GM12878 (cell line): Measurements from ENCODE around the gene TCERG1L. TPM values are rescaled to one million over a fixed set of nuclear protein-coding genes. Genes with fewer than 3 reads are reported as not detected.

Experiments used
- ATAC-seq: fragments of 200-7000 bp; cut with Tn5 transposase; 3 replicates; pipeline ENCODE4 v1.9.1; 2020; ENCODE audit warnings: mild to moderate bottlenecking, moderate library complexity
- BruUV-seq: library from RNA; stranded (reverse); fragments of 400-500 nt; replicated peaks from 2 replicates; lab custom pipeline; 2021; lab: Mats Ljungman, UMichigan
- CTCF ChIA-PET: fragments of 300-600 bp; sonication (Branson Sonifier 250); formaldehyde crosslinking; extraction: SDS; loops from one replicate; lab custom pipeline; 2021; ENCODE audit warnings: inconsistent platforms; lab: Yijun Ruan, JAX
- POLR2A ChIA-PET: fragments of 350-600 bp; formaldehyde crosslinking; extraction: SDS; loops from one replicate; lab custom pipeline; 2021; ENCODE audit warnings: inconsistent platforms; lab: Charles Lee
- RAD21 ChIA-PET: fragments of 300-600 bp; sonication (Branson Sonifier 250); formaldehyde crosslinking; loops from one replicate; lab custom pipeline; 2023; ENCODE audit warnings: antibody characterized with exemption; ENCODE audit not compliant: unreplicated experiment; lab: Charles Lee
- SMC1A ChIA-PET: fragments of 300-600 bp; sonication (Branson Sonifier 250); formaldehyde crosslinking; loops from one replicate; lab custom pipeline; 2023; ENCODE audit not compliant: unreplicated experiment, uncharacterized antibody; lab: Charles Lee
- DNase-seq: peaks from one replicate; pipeline ENCODE4 v3.0.0-alpha.2; 2011; ENCODE audit warnings: low read depth, low spot score
- FAIRE-seq: peaks from 3 replicates; lab custom pipeline; 2011; peaks lifted over from hg19 to GRCh38; lab: Jason Lieb, UNC
- H2AFZ ChIP-seq: 2 replicates; pipeline ENCODE4 v1.6.0; 2011; ENCODE audit warnings: low read depth, low read length, control low read depth; ENCODE audit not compliant: control insufficient read depth
- H3K27ac ChIP-seq: 2 replicates; pipeline ENCODE4 v1.5.1; 2011; ENCODE audit warnings: control low read depth; ENCODE audit not compliant: control insufficient read depth, insufficient read depth
- H3K27me3 ChIP-seq, 2 experiments: replicated peaks in 1 of 2; 2 replicates each; pipeline versions ENCODE4 v1.6.0 to v1.6.1; 2011; ENCODE audit warnings: low read length in 1 of 2; ENCODE audit not compliant: control insufficient read depth in 2 of 2, insufficient read depth in 2 of 2
- H3K36me3 ChIP-seq, 2 experiments: 2 replicates each; pipeline ENCODE4 v1.5.1; 2011; ENCODE audit warnings: low read length in 1 of 2; ENCODE audit not compliant: control insufficient read depth in 2 of 2, insufficient read depth in 2 of 2
- H3K4me1 ChIP-seq: 2 replicates; pipeline ENCODE4 v1.6.1; 2011; ENCODE audit warnings: mild to moderate bottlenecking, low read length, moderate library complexity, mixed read lengths; ENCODE audit not compliant: control insufficient read depth, insufficient read depth
- H3K4me2 ChIP-seq: 2 replicates; pipeline ENCODE4 v1.6.0; 2011; ENCODE audit warnings: control low read depth; ENCODE audit not compliant: control insufficient read depth, insufficient read depth
- H3K4me3 ChIP-seq: fragments of 200-600 bp; sonication (generic); 2 replicates; pipeline ENCODE4 v1.5.1; 2016
- H3K79me2 ChIP-seq: 2 replicates; pipeline ENCODE4 v1.6.0; 2011; ENCODE audit warnings: low read length; ENCODE audit not compliant: control insufficient read depth, insufficient read depth
- H3K9ac ChIP-seq: 2 replicates; pipeline ENCODE4 v1.8.0; 2011; ENCODE audit warnings: low read length, control low read depth, mixed read lengths; ENCODE audit not compliant: control insufficient read depth, insufficient read depth
- H3K9me3 ChIP-seq: replicated peaks from 3 replicates; pipeline ENCODE4 v1.5.1; 2011; ENCODE audit warnings: mild to moderate bottlenecking, low read length; ENCODE audit not compliant: control insufficient read depth, insufficient read depth
- H4K20me1 ChIP-seq: 2 replicates; pipeline ENCODE4 v1.6.0; 2011; ENCODE audit not compliant: control insufficient read depth, insufficient read depth
- FOXK2 ChIP-seq: fragments of 450-650 bp; IDR thresholded peaks from 2 replicates; pipeline ENCODE4 v1.6.1; 2017; ENCODE audit warnings: mild to moderate bottlenecking, moderate library complexity
- GATAD2B ChIP-seq: fragments of 450-650 bp; conservative IDR thresholded peaks from 2 replicates; pipeline ENCODE4 v1.6.1; 2017; ENCODE audit warnings: low read depth, mild to moderate bottlenecking, moderate library complexity
- MEF2A ChIP-seq: IDR thresholded peaks from 2 replicates; pipeline ENCODE4 v1.6.1; 2011; ENCODE audit warnings: low read depth, mild to moderate bottlenecking, low read length, moderate library complexity; ENCODE audit not compliant: insufficient read depth
- MTA3 ChIP-seq: IDR thresholded peaks from 2 replicates; pipeline ENCODE4 v1.6.1; 2012; ENCODE audit warnings: low read length, inconsistent platforms, borderline replicate concordance
- MXI1 ChIP-seq: fragments of 150-350 bp; IDR thresholded peaks from 2 replicates; pipeline ENCODE4 v1.6.1; 2011; ENCODE audit warnings: low read depth, mild to moderate bottlenecking, inconsistent platforms, low read length, improper control_type of control experiment
- NFIC ChIP-seq: IDR thresholded peaks from 2 replicates; pipeline ENCODE4 v1.6.1; 2012; ENCODE audit warnings: low read depth, mild to moderate bottlenecking, inconsistent platforms, low read length, moderate library complexity
- NFXL1 ChIP-seq: fragments of 450-650 bp; IDR thresholded peaks from 2 replicates; pipeline ENCODE4 v1.6.1; 2017; ENCODE audit warnings: antibody characterized with exemption, mild to moderate bottlenecking, borderline replicate concordance
- NFYB ChIP-seq: IDR thresholded peaks from 2 replicates; pipeline ENCODE4 v1.6.1; 2011; ENCODE audit warnings: low read depth, mild to moderate bottlenecking, low read length, improper control_type of control experiment, moderate library complexity; ENCODE audit not compliant: insufficient read depth
- RAD21 ChIP-seq: IDR thresholded peaks from 2 replicates; pipeline ENCODE4 v1.6.1; 2011; ENCODE audit warnings: mild to moderate bottlenecking, low read depth, low read length, moderate library complexity; ENCODE audit not compliant: insufficient read depth
- RAD51 ChIP-seq: fragments of 450-650 bp; IDR thresholded peaks from 2 replicates; pipeline ENCODE4 v1.6.1; 2016; ENCODE audit warnings: moderate library complexity, mild to moderate bottlenecking, inconsistent platforms
- SIX5 ChIP-seq: IDR thresholded peaks from 2 replicates; pipeline ENCODE4 v1.6.1; 2011; ENCODE audit warnings: mild to moderate bottlenecking, low read depth, low read length, moderate library complexity; ENCODE audit not compliant: severe bottlenecking
- TAF1 ChIP-seq: IDR thresholded peaks from 2 replicates; pipeline ENCODE4 v1.6.1; 2011; ENCODE audit warnings: mild to moderate bottlenecking, low read depth, low read length, borderline replicate concordance
- TCF3 ChIP-seq: IDR thresholded peaks from 2 replicates; pipeline ENCODE4 v1.6.1; 2012; ENCODE audit warnings: low read depth, mild to moderate bottlenecking, low read length, borderline replicate concordance; ENCODE audit not compliant: insufficient read depth
- YY1 ChIP-seq: IDR thresholded peaks from 2 replicates; pipeline ENCODE4 v1.6.1; 2011; ENCODE audit warnings: low read depth, mild to moderate bottlenecking, low read length
- ZNF24 ChIP-seq: fragments of 450-650 bp; IDR thresholded peaks from 2 replicates; pipeline ENCODE4 v1.6.1; 2017; ENCODE audit warnings: antibody characterized with exemption, mild to moderate bottlenecking
- ZNF274 ChIP-seq: IDR thresholded peaks from one replicate; pipeline ENCODE4 v1.8.0; 2011; ENCODE audit not compliant: insufficient read length, insufficient read depth
- WGBS: methylation state at CpG from one replicate; pipeline ENCODE4 v1.1.6; 2016; ENCODE audit warnings: low lambda C conversion rate; ENCODE audit not compliant: insufficient replicate concordance, insufficient coverage; ENCODE audit errors: missing lambda C conversion rate; 5-methylcytosine and 5-hydroxymethylcytosine counted together
- in situ Hi-C: fragments of 300-500 bp; cut with MboI; formaldehyde crosslinking; loops from 9 replicates; pipeline ENCODE4 v1.14.3; 2018; ENCODE audit warnings: mixed read lengths
- intact Hi-C: fragments of 100-400 bp; cut with micrococcal nuclease; formaldehyde crosslinking; loops from one replicate; pipeline ENCODE4 v1.14.2; 2022; ENCODE audit not compliant: unreplicated experiment
- polyA plus RNA-seq, 11 experiments: library from polyadenylated mRNA; depleted of rRNA in 4 of 11; unstranded in 6 of 11; stranded (reverse) in 5 of 11; fragments of >200 nt; fragmentation: Nextera tagmentation in 4 of 11; fragmentation: Illumina TruSeq in 1 of 11; extraction: Ambion mirVana in 4 of 11; extraction: Trizol in 1 of 11; gene quantifications; 1 replicate in 1 of 11; 2 replicates in 10 of 11; pipeline versions ENCODE4 v1.2.1 to v1.2.3, GENCODE V29; 2011 to 2016; ENCODE audit warnings: inconsistent platforms in 2 of 11, missing spikeins in 2 of 11, low read depth in 1 of 11
- total RNA-seq, 4 experiments: library from RNA; depleted of rRNA in 3 of 4; stranded (reverse); fragments of >200 nt in 3 of 4; fragmentation: Illumina TruSeq in 1 of 4; extraction: Trizol in 1 of 4; gene quantifications; 2 replicates each; pipeline versions ENCODE4 v1.2.1 to v1.2.3, GENCODE V29; 2013 to 2021
- TF ChIP-seq, protein P1 (sequence below): fragments of 450-650 bp; IDR thresholded peaks from 2 replicates; pipeline ENCODE4 v1.6.1; 2017; ENCODE audit warnings: borderline replicate concordance
- TF ChIP-seq, protein P2 (sequence below): fragments of 450-650 bp; IDR thresholded peaks from 2 replicates; pipeline ENCODE4 v1.6.1; 2017; ENCODE audit warnings: low read depth, mild to moderate bottlenecking, moderate library complexity

The TCERG1L gene
- total and polyA plus RNA-seq, 10 of the 15 experiments (the other 5 are each of a cell fraction or from before 2014, with no cell fraction given) = not detected

DNA sequence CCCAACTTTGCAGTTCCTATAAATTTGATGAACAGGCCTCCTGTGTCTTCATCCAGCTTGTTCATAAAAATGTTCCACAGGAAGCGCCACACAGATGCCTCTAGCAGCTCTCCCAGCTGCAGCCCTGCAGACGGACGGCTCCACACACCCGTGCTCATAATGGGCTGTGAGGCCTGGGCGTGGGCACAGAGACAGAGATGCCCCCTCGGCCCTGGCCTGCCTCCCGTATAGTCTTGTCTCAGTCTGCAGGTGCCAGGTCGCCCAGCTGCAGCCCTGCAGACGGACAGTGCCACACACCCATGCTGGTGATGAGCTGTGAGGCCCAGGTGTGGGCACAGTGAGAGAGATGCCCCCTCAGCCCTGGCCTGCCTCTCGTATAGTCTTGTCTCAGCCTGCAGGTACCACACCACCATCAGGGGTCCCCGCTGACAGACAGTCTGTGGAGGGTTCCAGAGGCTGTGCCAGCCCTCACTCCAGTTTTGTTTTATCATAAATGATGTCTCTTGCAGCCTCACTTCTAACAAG lies 189.9 kb downstream of the TCERG1L start:
- no peak for FAIRE-seq

More for the DNA sequence above, 189.9 kb downstream of the TCERG1L start:
- H2AFZ ChIP-seq = no peak overlapping the region
- no peak overlapping the region for H3K4me3 ChIP-seq
- ATAC-seq (no peak), DNase-seq (no peak)
- in situ Hi-C loops = no loop called here
- no peak overlapping the region for H3K9ac ChIP-seq
- no peaks in the 10 kb centered on the region for H4K20me1 ChIP-seq
- H3K9me3 ChIP-seq = no peaks in the 10 kb centered on the region; the same call in 2 of the 3 replicates
- no peaks in the 10 kb centered on the region for H3K4me1 ChIP-seq
- SMC1A ChIA-PET = no interaction called here
- no peak overlapping the region for H3K4me2 ChIP-seq
- CTCF ChIA-PET = no interaction called here
- no peak overlapping the region for H3K27ac ChIP-seq
- TF ChIP-seq, protein P1, sequence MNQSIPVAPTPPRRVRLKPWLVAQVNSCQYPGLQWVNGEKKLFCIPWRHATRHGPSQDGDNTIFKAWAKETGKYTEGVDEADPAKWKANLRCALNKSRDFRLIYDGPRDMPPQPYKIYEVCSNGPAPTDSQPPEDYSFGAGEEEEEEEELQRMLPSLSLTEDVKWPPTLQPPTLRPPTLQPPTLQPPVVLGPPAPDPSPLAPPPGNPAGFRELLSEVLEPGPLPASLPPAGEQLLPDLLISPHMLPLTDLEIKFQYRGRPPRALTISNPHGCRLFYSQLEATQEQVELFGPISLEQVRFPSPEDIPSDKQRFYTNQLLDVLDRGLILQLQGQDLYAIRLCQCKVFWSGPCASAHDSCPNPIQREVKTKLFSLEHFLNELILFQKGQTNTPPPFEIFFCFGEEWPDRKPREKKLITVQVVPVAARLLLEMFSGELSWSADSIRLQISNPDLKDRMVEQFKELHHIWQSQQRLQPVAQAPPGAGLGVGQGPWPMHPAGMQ = no peak
- no peak for TF ChIP-seq NFYB
- TF ChIP-seq YY1 = no peak
- TF ChIP-seq RAD51 = no peak
- TF ChIP-seq TCF3 = no peak
- TF ChIP-seq RAD21 = no peak
- TF ChIP-seq FOXK2 = no peak
- TF ChIP-seq MXI1 = no peak
- no peak for TF ChIP-seq ZNF274
- TF ChIP-seq GATAD2B = no peak
- TF ChIP-seq, protein P2, sequence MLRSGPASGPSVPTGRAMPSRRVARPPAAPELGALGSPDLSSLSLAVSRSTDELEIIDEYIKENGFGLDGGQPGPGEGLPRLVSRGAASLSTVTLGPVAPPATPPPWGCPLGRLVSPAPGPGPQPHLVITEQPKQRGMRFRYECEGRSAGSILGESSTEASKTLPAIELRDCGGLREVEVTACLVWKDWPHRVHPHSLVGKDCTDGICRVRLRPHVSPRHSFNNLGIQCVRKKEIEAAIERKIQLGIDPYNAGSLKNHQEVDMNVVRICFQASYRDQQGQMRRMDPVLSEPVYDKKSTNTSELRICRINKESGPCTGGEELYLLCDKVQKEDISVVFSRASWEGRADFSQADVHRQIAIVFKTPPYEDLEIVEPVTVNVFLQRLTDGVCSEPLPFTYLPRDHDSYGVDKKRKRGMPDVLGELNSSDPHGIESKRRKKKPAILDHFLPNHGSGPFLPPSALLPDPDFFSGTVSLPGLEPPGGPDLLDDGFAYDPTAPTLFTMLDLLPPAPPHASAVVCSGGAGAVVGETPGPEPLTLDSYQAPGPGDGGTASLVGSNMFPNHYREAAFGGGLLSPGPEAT = no peak
- no peak for TF ChIP-seq MEF2A
- TF ChIP-seq NFXL1 = no peak
- TF ChIP-seq NFIC = no peak
- TF ChIP-seq SIX5 = no peak
- no peak for TF ChIP-seq TAF1
- no peak for TF ChIP-seq ZNF24
- no peak for TF ChIP-seq MTA3
- H3K36me3 ChIP-seq = no peaks in the 10 kb centered on the region
- no peaks in the 10 kb centered on the region for H3K79me2 ChIP-seq
- RAD21 ChIA-PET = no interaction called here
- BruUV-seq = no TSS peak
- intact Hi-C loops = no loop called here
- no peaks in the 10 kb centered on the region for H3K27me3 ChIP-seq
- POLR2A ChIA-PET = no interaction called here
- 12% methylated on average over 11 of the region's 11 CpGs for WGBS
